HL-60 (cell line): ENCODE data around the gene JARID2.

Source experiments
- CTCF ChIP-seq: IDR thresholded peaks from one replicate; pipeline ENCODE4 v1.5.1; 2011; ENCODE audit warnings: low read length, control low read depth, inconsistent platforms; ENCODE audit not compliant: insufficient read depth
- POLR2AphosphoS5 ChIP-seq: IDR thresholded peaks from 2 replicates; pipeline ENCODE4 v1.6.1; 2012; ENCODE audit warnings: low read depth

GRCh38 chr6:15272562-15272961, 26.7 kb downstream of the JARID2 start:
- TF ChIP-seq CTCF (no peak), POLR2AphosphoS5 (no peak)
